Endothelial cell (in vitro differentiated cells): ENCODE measurements around the gene C20orf204. TPM values are rescaled to one million over a fixed set of nuclear protein-coding genes. Genes with fewer than 3 reads are reported as not detected.

Source experiments
- DNase-seq: peaks from one replicate; pipeline ENCODE4 v3.0.0; 2021; ENCODE audit warnings: low spot score
- H3K27ac Mint-ChIP-seq: one replicate; pipeline ENCODE4 v1.8.0; 2021; ENCODE audit warnings: mixed read lengths, inconsistent platforms; ENCODE audit not compliant: unreplicated experiment
- H3K27me3 Mint-ChIP-seq: one replicate; pipeline ENCODE4 v1.8.0; 2021; ENCODE audit warnings: mild to moderate bottlenecking, moderate library complexity, mixed read lengths, inconsistent platforms; ENCODE audit not compliant: unreplicated experiment
- H3K36me3 Mint-ChIP-seq: one replicate; pipeline ENCODE4 v1.8.0; 2021; ENCODE audit warnings: mild to moderate bottlenecking, low read depth, mixed read lengths, inconsistent platforms; ENCODE audit not compliant: unreplicated experiment
- H3K4me1 Mint-ChIP-seq: one replicate; pipeline ENCODE4 v1.8.0; 2021; ENCODE audit warnings: mild to moderate bottlenecking, mixed read lengths, inconsistent platforms; ENCODE audit not compliant: unreplicated experiment
- H3K4me3 Mint-ChIP-seq: one replicate; pipeline ENCODE4 v1.8.0; 2021; ENCODE audit warnings: mild to moderate bottlenecking, mixed read lengths, inconsistent platforms; ENCODE audit not compliant: unreplicated experiment
- H3K9me3 Mint-ChIP-seq: one replicate; pipeline ENCODE4 v1.8.0; 2021; ENCODE audit warnings: mixed read lengths, inconsistent platforms; ENCODE audit not compliant: unreplicated experiment
- CTCF ChIP-seq: fragments of 200-600 bp; sonication (generic); IDR thresholded peaks from one replicate; pipeline ENCODE4 v1.5.0; 2021; ENCODE audit warnings: antibody characterized with exemption; ENCODE audit not compliant: unreplicated experiment
- total RNA-seq: library from RNA; stranded (reverse); fragmentation: NEBNext Ultra II Directional; extraction: Animal tissue kit (Norgen Biotek cat#: 25700); gene quantifications from one replicate; pipeline ENCODE4 v1.2.1, GENCODE V29; 2021; ENCODE audit not compliant: unreplicated experiment

Gene C20orf204
- total RNA-seq, 1 donor from 2014 or later, result 14.2 TPM

- Mint-ChIP-seq H3K4me3 (no peak overlapping the region), H3K4me1 (peaks cover 10% of the 10 kb centered on the region), H3K27ac (no peak overlapping the region), H3K27me3 (peaks cover 9% of the 10 kb centered on the region), H3K9me3 (no peaks in the 10 kb centered on the region), H3K36me3 (no peaks in the 10 kb centered on the region)
- peak; percentile 80 for TF ChIP-seq CTCF
- peak; percentile 75 for DNase-seq
Measured at GRCh38 chr20:64069614-64070243, 33.7 kb downstream of the C20orf204 start.

- Mint-ChIP-seq H3K4me3 (no peak overlapping the region), H3K9me3 (no peaks in the 10 kb centered on the region), H3K4me1 (peaks cover 10% of the 10 kb centered on the region), H3K36me3 (no peaks in the 10 kb centered on the region), H3K27ac (no peak overlapping the region), H3K27me3 (peaks cover 9% of the 10 kb centered on the region)
- DNase-seq, result no peak
- no peak for TF ChIP-seq CTCF
Measured at GRCh38 chr20:64070244-64070993, 34.4 kb downstream of the C20orf204 start.

- TF ChIP-seq CTCF, result no peak
- peaks cover 7% of the 10 kb centered on the region for H3K27me3 Mint-ChIP-seq
- peaks cover 3% of the 10 kb centered on the region for H3K4me1 Mint-ChIP-seq
- no peak overlapping the region for H3K27ac Mint-ChIP-seq
- no peaks in the 10 kb centered on the region for H3K9me3 Mint-ChIP-seq
- no peaks in the 10 kb centered on the region for H3K36me3 Mint-ChIP-seq
- H3K4me3 Mint-ChIP-seq, result no peak overlapping the region
- DNase-seq, result no peak
Measured at GRCh38 chr20:64071341-64072332, 35.7 kb downstream of the C20orf204 start.

- H3K4me1 Mint-ChIP-seq, result no peaks in the 10 kb centered on the region
- no peak overlapping the region for H3K27ac Mint-ChIP-seq
- no peak for TF ChIP-seq CTCF
- no peak overlapping the region for H3K4me3 Mint-ChIP-seq
- H3K9me3 Mint-ChIP-seq, result no peaks in the 10 kb centered on the region
- DNase-seq, result no peak
- H3K36me3 Mint-ChIP-seq, result no peaks in the 10 kb centered on the region
- H3K27me3 Mint-ChIP-seq, result peaks cover 7% of the 10 kb centered on the region
Measured at GRCh38 chr20:64072498-64073063, 36.6 kb downstream of the C20orf204 start.
